NCI-H1092 treated with DMSO at 0.1 percent for 48 hours (cell line): ENCODE measurements around the gene CTNNBL1.

Experiments
- DNase-seq: peaks from one replicate; lab custom pipeline; 2025; lab: John Stamatoyannopoulos, UW

CTNNBL1 gene

DNA sequence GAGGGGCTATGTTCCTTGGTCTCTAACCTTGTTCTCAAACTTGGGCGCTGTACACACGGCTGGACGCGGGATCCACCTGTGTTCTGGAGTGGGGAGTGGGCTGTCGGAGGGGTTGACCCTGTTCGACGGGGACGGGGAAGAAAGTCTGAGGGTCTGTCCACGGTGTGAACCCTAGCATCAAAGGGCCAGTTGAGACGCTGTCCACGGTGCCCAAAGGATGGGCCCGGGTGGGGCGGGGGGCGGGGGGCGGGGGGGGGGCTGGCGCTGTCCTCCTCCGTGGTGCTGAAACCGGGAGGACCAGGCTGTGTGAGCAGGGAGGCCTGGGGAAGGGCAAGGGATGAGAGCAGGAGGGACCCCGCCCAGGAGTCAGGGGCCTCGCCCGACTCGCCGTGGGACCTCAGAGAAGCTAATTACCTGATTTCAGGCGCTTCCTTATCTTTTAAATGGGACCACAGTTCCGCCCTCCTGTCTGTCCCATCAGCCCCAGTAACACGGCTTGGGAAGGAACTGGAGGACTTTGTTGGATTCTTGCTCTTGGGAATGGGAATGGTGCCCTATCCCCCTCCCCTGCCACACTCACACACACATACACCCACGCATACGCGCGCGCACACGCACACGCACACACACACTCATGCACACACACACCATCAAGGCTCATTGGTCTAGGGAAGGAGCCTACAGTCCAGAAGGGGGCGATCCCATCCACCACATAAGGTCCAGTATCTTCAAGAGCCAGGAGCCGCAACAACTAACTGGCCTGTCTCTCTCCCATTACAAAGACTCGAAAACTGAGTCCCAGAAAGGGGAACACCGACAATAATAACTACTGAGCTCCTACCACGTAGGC is 208.0 kb downstream of the CTNNBL1 start:
- peak; percentile 79 for DNase-seq

DNA sequence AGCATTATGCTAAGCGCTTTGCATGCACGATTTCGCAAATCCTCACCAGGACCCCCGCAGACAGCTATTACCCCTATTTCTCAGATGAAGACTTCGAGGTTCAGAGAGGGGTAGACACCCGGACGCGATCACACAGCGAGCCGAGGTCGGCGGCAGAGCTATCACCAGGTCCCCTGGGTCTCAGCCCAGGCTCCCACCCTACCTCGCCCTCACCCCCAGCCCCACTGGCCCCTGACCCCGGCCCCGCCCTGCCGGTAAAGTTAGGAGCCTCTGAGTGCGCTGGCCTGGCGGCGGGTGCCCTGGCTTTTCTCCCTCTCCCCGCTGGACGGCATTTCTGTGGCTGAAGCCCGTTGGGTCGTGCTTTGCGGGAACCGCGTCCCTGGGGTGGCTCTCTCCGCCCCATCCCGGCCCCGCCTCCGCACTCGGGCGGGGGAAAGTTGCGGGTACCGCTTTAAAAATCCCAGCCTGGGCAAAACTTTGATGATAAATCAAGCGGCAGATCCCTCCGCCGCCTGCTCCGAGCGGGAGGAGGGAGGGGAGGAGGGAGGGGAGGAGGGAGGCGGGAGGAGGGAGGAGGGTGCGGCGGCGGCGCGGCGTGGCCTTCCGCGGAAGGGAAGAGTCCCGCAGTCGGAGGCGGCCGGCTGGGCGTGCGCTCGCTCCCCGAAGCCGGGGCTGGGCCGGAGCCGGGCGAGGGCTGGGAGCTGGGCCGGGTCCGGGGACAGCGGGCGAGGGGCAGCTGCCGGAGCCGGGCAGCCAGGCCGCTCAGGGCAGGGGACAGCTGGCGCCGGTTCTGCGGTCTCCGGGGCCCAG is 208.9 kb downstream of the CTNNBL1 start, which contains the start of gene VSTM2L:
VSTM2L (plus strand) TSS at position 624 of the 810 bp plus-strand sequence. CDS start 224 bp downstream, outside the sequence.
- no peak for DNase-seq

DNA sequence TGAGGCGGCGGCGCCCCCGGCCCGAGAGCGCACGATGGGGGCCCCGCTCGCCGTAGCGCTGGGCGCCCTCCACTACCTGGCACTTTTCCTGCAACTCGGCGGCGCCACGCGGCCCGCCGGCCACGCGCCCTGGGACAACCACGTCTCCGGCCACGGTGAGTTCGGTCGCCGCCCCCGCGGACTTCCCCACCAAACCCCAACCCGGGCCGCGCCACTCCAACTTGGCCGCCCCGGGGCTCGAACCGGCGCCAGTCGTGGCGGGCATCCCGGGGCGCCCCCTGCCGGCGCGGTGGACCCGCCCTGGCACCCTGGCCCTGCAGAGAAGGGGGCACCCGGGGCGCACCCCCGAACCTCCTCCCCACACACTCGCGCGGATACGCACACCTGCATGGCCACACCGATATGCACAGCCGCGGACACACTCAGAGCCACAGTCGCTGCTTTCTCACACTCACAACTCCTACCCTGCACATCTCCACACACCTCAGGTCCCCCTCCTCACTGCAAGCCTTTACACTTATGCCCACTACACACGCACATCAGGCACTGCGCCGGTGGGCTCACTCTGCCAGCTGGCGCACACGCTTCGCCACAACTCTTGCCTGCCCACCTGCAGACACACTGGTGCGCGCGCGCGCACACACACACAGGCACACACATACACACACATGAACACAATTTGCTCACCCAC is 209.6 kb downstream of the CTNNBL1 start:
- DNase-seq: no peak

DNA sequence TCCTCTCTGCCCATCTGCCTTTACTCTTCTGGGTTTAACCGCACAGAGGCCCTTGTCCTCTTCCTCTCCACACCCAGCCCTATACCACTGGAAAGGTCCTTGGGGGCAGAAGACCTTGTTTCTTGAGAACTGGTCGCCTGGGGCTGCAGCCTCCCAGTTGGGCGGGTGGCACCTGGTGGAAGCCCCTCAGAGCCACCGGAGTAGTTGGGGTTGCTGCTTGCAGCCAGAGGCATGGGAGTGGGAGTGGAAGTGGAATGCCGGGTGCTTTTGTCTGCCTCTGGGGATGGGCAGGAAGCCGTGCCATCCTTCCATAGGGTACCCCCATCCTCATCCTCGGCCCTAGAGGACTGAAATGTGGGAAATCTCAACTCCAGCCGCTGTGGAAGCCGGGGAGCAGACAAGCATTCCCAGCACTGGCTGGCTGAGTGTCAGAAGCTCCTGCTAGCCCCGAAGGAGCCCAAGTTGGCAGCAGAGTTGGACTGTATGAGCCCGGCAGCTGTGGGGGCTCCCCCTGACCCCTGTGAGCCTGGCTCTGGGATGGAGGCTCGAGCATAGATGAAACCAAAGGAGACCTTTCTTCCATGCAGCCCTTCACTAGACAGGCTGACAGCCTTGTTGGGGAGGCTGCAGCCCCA is 210.3 kb downstream of the CTNNBL1 start:
- DNase-seq: no peak

DNA sequence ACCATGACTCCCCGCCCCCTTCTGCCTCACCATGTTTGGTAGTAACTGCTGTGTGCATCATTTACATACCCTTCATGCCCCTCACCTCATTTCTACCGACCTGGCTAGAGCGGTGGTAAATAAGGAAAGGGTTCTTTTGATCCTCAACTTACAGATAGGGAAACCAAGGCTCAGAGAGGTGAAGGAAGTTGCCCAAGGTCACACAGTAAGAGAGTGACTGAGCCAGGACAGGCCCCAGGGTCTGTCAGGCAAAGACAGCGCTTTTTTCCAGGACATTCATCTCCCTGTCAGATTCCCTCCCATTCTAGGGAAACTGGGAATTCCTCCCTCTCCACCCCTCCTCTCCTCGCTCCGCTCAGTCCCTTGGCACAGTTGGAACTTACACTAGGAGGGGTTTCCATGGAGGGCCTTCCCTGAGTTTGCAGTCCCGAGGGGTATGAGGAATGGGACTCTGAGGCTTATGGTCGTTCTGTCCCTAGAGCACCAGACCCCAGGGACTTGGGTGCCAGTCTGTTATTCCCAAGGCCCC is 211.1 kb downstream of the CTNNBL1 start:
- DNase-seq: no peak

DNA sequence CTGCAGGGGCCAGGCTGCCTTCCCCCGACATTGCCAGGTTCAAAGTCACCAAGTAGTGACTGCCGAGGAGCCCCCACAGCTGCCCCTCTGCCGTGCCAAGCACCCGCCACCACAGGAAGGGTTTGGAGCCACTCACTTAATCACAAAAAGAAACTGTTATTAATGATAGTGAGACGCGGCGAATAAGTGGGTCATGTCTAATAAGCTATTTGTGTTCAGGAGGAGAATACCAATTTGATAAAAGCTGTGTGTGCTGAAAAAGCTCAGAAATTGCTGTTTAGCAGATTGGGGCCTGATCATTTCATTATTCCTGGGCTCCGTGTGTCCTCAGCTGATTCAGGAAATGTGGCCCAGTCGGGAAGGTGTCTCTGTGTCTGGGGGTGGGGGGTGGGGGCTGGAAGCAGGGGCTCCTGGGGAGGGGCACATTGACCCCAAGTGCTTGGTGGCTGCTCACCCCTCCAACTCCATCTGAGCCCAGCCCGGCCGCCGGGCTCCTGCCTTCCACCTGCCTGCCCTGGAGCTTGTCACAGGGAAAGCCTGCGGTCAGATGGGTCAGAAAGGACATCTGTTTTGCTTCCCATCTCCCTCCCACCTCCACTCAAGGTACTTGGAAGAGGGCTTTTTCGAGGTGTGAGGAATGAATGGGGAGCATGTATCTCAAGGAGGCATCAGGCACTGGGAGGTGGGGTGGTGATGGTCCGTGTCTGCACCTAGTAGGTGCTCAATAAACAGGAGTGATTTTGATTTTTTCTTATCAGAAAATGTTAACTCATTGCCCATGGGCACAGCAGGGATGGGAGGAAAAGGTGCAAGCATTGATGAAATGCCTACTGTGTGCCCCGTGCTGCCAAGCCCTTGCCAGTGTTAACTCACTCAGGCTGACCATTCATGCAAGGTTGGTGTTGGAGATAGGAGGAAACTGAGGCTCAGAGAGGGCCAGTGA is 212.1 kb downstream of the CTNNBL1 start:
- DNase-seq: no peak

DNA sequence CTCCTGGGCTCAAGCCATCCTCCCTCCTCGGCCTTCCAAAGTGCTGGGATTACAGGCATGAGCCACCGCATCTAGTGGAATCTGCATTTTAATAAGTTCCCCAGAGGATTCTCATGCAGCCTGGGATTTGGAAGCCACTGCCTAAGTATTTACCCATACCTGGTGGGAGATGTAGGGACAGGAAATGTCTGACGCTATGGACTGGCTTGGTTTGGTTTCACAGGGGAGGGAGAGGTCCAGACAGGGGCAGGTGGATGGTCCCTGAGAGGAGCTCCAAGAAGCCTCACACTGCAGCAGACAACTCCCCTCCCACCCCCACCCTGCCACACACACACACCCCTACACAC is 213.5 kb downstream of the CTNNBL1 start:
- DNase-seq: peak; percentile 89

DNA sequence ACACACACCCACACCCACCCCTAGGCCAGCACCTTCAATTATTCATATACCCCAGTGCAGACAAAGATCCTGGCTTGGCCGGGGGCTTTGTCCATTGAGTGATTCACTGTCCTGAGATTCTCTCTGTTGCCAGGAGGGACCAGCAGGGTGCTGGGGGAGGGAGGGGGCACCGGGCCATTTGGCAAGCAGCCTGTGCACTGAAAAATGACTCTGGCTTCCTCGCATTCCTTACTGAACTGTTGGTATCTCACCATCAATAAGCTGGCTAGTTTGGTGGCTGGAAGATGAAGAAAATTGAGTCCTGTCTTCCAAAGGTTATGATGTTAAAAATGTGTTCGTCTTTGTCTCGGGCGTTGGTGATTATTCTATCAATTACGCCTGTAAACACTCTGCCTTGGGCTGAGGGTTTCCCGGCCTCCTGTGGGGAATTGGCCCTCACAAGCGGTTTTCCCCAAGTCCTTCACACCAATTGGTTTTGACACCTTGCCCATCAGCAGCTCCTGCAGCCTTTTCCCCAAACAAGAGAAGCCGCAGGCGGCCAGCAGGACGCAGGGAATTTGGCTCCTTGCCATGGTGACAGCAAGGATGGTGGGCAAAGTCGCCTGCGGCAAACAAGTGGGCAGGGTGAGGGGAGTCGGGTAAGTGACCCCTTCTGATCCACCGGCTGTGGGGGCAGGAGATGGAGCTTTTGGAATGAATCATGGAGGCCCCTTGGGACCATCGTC is 214.0 kb downstream of the CTNNBL1 start:
- DNase-seq: peak; percentile 98

DNA sequence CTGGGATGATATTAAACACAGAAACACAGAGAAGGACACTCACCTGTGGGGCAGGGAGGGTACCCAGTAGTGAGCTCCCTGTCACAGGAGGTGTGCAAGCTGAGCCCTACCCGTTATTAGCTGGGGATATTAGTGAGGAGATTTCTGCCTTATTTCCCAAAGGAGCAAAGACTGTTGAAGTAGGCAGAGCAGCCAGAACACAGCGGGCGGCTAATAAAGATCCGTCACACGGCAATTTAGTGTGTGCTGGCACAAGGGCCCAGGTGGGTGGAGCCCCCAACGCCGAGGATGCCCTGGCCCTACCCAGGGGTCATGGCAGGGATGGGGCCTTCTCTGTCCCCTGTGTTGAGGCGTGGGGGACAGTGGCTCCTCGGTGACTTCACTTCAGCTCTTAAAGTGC is 217.4 kb downstream of the CTNNBL1 start:
- no peak for DNase-seq

DNA sequence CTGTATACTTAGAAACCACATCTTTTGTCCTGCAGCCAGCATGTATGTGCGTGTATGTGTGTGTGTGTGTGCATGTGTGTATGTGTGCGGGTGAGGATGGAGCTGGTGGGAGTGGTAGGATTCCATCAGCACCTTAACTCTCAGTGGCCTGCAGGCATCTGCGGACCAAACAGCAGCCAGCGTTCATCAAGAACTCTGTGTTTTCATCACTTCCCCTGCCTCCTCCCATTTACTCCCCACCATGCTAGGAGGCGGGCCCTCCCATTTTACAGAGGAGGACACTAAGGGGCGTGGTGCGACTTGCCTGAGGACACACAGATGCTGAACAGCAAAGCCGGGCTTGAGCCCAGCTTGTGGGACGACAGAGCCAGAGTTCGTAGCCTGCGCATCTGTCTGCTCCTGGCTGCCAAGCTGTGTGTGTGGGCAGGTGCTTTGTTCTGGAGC is 218.0 kb downstream of the CTNNBL1 start:
- DNase-seq: peak; percentile 31

DNA sequence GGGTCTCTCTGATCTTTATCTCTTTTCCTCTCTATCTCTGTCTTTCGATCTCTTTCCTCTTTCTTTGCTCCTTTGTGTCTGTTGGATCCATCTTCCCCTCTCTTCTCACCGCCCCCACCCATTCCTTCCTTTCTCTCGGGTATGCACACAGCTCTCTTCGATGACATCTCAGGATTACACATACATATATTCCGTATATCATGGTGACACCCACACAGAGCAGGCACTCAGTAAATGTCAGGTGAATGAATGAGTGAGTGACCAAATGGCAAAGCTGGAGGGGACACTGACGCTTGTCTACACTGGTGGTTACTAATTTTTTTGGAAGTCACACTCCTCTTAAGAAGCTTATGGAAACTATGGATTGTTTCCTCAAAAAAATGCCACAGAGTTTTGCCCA is 219.0 kb downstream of the CTNNBL1 start:
- DNase-seq: no peak

DNA sequence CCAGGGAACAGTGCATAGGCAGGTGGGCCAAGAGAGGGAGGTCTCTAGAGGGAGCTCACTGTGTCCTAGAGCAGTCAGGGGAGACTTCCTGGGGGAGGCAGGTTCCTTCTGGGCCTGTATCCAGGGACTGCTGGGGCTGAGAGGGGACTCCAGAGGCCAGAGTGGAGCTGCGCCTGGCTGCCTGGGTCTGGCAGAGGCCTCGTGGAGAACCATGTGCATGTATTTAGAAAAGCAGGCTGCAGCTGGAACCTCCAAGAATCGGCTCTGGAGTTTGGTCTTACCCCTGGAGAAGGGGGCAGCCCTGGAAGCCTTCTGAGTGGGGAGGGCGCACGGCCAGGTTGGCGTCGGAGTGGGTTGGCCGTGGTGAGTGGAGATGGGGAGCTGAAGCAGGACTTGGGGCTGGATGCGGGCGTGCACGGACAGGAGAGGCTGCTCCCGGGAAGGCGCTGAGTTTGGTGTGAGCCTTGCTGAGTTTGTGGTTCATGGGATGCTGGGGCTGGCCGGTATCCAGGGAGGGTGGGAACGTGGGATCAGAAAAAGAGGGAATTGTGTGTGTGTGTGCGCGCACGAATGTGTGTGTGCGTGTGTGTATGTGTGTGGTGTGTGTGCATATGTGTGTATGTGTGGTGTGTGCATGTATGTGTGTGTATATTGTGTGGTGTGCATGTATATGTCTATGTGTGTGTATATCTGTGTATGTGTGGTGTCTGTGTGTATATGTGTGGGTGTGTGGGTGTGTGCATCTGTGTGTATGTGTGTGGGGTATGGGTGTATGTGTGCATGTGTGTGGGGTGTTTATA is 219.9 kb downstream of the CTNNBL1 start:
- DNase-seq: no peak

DNA sequence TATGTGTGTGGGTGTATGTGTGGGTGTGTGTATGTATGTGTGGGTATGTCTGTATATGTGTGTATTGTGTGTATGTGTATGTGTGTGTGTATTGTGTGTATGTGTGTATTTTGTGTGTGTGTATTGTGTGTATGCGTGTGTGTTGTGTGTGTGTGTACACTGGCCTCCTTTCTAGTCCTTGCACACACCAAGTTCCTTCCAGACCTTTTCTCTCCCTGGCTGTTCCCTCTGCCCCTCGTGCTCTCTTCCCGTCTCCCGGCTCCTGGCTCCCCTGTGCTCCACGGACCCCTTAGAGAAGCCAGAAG is 220.5 kb downstream of the CTNNBL1 start:
- no peak for DNase-seq

DNA sequence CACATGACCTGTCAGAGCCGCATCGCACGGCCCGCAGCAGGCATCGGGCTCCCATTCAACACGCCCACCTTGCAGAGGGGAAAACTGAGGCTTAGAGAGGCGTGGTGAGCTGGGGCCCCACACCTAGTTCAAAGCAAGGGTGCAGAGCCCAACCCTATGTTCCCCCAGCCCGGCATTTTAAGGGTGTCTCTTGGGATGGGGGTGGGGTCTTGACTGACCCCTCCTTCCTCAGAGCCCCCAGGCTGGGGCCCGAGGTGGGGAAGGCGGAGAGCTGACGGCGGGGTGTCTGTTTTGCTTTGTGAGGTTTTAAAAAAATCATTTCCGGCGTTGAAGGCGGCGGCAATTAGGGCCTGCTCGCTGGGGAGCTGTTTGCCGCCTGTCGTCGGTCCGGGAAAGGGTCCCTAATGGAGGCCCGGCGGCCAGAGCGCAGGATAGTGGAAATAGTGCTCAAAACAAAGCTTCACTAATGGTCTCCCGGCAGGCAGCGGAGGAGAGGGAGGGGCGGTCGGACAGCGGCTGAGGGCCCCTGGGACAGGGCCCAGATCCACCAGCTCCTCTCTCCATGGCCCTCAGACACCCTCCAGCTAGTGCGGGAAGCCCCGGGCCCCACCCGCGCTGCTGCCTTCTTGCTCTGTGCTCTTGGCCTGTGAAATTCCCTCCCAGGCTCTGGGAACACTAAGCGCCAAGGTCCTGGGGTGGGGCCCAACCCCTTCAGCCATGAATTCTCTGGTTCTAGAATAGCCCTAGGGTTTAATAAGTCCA is 221.0 kb downstream of the CTNNBL1 start:
- peak; percentile 61 for DNase-seq

DNA sequence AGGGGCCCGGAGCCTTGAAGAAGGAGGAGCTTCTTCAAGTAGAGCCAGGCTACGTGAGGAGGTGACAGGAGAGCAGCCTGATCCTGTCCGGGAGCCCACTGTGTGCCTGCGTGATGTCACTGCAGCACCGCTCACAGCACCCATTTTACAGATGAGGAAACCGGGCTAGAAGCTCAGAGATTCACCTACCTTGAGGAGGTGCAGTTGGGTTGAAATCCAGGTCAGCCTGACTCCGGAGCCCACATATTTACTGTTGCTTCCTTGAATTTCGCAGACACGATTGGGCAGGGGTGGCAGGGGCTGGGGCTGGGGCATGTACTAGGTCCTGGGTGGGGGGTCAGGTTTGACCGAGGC is 221.6 kb downstream of the CTNNBL1 start:
- DNase-seq: no peak

DNA sequence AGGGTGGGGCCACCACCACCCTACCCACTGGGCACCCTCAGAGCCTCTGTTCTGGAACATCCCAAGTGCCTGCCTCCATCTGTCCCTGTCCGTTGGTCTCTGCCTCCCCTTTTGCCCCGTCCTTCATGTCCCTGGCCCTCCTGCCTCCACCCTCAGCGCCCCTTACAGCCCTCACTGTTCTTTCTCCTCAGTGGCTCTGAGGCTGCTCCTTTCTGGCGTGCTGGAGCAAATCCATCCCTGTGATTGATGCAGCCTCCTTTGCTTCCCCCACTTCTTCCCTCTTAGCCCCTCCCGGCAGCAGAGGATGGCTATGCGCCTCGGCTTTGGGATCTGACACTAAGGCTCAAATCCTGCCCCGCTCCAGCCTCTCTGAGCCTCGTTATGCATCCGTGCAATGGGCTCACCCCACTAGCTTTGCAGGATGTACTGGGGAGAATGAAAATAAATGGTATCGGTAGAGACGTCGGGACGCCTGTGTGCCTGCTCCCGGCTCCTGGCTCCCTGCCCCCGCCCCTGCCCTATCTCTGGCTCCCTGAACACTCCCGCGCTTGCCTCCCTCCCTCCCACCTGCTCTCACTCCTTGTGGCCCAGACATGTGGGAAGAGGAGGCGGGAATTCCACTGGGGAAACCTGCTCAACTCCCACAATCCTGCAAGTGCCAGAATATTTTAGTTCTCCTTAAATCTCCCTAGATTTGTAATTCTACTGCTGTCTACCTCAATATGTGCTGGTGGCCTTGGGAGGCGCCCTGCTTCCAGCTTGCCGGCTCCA is 222.2 kb downstream of the CTNNBL1 start:
- DNase-seq: no peak

DNA sequence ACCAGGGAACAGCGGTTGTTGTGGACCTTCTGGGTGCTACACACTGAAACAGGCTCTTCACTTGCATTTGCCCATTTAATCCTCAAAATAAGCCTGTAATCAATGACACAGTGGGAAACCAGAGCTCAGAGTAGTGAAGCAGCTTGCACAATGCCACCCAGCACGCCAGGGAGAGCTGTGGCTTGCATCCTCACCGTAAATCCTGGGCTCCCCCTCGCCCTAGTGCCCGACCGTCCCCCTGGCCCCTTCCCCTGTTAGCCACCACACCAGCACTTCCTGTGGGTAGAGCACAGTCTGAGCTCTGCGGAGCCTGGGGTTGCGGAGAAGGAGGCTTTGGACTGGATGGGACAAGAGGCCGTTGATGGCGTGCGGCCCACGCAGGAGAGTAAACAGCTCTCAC is 223.6 kb downstream of the CTNNBL1 start:
- no peak for DNase-seq

DNA sequence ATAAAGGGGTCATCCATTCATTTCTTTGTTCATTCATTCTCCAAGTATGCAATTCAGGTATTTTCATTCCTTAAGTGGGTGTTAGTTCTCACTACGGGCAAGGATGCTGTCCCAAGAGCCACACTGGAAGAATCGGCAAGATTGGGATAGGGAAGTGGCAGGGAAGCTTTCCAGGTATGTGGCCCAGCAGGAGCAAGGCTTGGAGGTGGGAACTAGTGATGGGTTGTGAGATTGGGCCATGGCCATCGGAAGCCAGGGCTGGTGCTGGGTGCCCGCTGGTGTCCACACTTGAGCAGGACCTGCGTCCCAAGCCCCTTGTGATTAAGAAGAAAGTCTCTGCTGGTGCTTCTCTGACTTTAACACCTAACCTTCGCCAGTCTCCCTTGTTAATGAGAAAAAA is 224.2 kb downstream of the CTNNBL1 start:
- DNase-seq: no peak
